ENCODE results near the gene GJA5.

Gene GJA5

DNA sequence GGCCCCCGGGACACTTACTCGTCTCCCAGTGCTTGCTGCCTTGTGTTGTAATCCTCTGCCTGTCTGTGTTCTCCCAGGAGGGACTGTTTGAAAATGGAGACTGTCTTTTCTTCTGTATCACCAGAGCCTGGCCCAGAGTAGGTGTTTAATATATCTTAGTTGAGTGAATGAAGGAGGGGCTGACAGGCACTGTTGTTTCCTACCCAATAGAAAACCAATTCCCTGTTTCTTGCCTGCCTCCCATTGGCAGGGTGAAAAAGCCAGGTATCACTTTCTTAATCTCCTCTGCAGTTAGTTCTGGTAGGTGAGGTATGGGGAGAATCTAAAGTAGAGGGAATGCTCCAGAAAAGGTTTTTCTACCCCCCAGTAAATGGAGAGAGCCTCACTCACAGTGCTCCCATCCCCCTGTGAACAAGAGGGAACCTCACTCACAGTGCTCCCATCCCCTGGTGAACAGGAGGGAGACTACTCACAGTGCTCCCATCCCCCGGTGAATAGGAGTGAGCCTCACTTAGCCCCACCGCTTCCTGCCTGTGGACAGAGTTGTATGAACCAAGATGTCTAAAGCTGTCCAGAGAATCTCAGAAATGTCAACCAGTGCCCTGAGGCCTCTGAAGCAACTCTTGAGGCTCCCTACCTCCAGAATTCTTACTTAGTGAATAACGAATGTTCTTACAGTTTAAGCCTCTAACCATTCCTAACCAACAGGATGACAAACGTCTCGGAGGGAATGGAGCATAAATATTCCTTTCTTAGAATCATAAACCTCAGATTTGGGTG is at the start of gene GJA5:
TSS of gene GJA5 (minus strand) at position 122 of the 780 bp plus-strand sequence. CDS start 1,364 bp downstream, outside the sequence.
- peak within 1 kb of the TSS; percentile 47 for H3K27ac ChIP-seq
- no peak for DNase-seq (ENCODE audit: low read depth, low spot score)

DNA sequence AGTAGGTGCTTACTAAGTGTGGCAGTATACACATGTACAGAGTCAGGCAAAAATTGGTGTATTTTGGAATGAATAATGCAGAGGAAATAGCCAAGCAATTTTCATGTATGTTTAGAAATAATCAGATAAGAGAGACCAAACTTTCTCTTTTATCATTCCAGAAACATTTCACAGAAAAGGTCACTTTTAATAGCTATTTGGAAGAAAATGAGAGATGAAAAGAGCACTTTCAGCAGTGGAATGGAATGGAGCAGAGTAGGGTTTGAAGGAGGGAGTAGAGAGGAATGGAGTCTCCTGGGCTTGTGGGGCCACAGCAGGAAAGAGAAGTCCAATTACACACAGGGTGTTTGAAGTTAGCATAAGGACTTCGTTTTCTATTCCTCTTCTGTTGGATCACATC is 48.8 kb upstream of the GJA5 start:
- DNase-seq (ENCODE audit: low read depth, low spot score), result no peak
- H3K27ac ChIP-seq, result no peak overlapping the region

DNA sequence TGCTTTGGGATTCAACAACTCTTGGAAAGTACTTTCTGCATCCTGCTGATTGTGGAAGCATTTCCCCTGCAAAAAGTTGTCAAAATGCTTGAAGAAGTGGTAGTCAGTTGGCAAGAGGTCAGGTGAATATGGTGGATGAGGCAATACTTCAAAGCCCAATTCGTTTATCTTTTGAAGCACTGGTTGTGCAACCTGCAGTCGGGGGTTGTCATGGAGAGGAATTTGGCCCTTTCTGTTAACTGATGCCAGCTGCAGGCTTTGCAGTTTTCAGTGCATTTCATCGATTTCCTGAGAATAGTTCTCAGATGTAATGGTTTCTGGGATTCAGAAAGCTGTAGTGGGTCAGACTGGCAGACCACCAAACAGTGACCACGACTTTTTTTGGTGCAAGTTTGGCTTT is 47.6 kb upstream of the GJA5 start:
- DNase-seq (ENCODE audit: low read depth, low spot score), result no peak
- H3K27ac ChIP-seq, result no peak overlapping the region

DNA sequence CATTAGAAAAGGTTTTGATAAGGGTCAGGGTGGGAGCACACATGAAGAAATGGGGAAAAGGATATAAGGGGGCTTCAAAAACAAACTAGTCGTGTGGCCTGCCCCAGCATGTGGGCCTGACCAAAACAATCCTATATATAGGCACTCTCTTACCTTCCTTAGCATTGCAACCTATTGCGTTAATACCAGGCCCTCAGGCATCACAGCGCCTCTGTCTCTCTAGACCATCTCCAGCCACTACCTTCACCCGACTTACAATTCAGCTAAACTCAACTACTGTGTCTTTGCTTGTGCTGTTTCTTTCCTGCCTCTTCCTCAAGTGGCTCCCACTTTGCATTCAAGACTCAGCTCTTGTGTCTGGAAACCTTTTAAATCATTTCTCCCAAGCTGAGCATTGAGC is 47.0 kb upstream of the GJA5 start:
- DNase-seq (ENCODE audit: low read depth, low spot score), result no peak
- H3K27ac ChIP-seq, result no peak overlapping the region

DNA sequence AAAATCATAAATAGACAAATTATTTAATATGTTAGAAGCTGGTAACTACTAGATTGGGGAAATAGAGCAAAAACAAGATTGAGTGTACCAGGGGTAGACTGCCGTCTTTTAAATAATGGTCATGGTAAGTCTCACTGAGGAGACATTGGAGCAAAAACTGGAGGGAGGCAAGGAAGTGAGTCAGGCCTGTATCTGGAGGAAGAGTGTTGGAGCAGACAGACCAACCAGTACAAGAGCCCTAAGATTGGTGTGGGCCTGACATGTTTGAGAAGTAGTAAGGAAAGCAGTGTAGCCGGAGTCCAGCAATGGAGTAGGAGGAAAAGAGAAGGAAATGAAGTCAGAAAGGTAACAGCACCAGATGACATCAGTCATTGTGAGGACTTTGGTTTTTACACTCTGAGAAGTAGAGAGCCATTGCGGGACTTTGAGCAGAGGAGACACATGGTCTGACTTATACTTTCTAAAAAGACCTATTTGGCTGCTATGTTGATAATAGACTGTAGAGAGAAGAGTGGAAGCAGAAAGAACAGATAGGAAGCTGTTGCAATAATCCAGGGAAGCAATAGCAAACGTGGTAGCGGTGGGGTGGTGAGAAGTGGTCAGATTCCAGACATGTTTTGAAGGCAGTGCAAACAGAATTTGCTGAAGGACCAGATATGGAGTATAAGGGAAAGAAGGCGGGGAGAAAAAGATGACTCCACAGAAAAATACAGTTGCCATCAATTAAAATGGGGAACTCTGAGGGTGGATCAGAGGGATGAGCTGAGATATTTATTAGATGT is 44.7 kb upstream of the GJA5 start:
- H3K27ac ChIP-seq, result no peak overlapping the region
- DNase-seq (ENCODE audit: low read depth, low spot score), result no peak

DNA sequence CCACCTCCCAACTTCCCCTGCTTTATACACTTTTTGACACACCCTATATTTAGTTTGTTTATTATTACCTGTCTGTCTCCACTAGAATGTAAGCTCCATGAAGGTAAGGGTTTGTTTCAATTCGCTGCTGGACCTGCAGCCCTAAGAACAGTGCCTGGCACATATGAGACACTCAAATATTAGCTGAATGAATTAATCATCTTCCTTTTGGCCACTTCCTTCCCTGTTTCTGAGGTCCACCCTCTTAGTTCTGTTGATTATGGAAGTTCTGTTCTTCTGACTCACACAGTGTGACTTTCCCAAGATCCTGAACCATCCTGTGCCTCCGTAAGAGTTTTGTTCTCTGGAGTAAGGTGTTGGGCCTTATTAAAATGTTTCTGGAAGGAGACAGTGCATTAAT is 40.4 kb upstream of the GJA5 start:
- DNase-seq (ENCODE audit: low read depth, low spot score), result no peak
- H3K27ac ChIP-seq, result no peak overlapping the region

DNA sequence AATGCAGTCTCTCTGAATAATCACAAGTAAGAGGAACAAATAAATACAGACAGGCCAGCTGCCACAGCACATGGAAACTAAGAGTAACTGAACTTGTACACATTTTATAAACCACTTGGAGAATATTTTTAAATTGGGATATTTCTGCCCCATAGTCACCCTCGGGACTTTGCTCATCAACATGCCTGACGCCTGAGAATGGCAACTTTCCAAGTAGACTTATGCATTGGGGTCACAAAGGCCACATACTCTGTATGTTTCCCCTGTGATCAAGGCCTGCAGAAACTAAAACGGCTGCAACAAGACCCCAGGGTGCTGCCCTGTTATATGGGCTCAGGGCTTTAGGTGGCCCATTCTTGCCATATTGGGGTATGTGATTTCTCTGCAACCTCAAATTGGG is 38.3 kb upstream of the GJA5 start:
- DNase-seq (ENCODE audit: low read depth, low spot score), result no peak
- no peak overlapping the region for H3K27ac ChIP-seq

DNA sequence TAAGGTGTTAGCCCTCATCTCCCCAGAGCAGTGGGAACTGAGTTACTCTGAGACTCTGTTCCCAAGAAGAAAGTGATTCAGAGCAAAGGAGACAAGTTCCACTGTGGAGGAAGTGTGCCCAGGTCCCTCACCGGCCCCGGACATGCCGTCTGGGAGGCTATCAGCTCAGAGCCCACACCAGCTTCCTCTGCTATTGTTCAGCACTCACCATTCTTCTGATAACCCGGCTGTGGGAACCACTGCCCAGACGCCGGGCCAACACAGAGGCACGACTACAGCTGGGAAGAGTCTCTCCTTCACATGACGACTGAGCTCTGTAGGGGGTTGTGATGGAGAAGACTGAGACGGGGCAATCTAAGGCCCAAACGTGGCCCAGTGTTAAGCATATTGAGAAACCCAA is 34.2 kb upstream of the GJA5 start:
- no peak overlapping the region for H3K27ac ChIP-seq
- DNase-seq (ENCODE audit: low read depth, low spot score), result no peak

DNA sequence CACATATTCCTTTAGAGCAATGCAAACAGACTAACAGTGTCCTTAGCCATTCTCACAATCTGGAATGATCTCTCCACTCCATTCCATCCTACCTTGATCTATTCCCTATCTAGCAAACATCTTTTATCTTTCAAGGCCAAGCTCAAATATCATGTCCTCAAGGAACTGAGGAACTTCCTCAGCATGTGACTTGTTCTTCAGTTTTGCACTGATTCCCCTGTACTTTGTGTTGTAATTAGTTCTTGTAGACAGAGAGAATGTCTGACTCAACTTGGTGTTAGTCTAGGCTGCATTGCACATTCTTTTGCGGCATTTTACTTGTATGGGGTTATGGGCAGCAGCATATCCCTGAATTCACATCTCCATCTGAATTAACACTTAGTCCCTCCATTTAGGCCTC is 31.5 kb upstream of the GJA5 start:
- H3K27ac ChIP-seq, result no peak overlapping the region
- DNase-seq (ENCODE audit: low read depth, low spot score), result no peak

DNA sequence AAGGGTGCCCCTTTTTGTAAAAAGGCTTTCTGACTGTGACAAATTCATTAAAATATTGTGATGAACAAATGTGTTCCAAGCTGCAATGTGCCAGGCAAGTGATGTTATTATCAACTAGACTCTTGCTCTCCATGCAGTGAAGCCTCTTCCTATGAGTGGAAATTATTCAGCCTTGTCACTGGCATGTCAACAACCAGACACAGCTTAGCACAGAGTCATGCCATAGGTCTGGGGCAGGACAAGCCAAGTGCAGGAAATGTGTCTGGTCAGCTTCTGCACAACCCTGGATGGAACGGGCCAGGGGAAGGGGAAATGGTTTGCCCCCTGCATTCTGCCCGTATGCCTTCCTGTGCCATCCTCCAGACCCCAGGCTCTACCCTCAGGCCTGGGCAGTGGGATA is 27.4 kb upstream of the GJA5 start:
- DNase-seq (ENCODE audit: low read depth, low spot score), result no peak
- H3K27ac ChIP-seq, result no peak overlapping the region

DNA sequence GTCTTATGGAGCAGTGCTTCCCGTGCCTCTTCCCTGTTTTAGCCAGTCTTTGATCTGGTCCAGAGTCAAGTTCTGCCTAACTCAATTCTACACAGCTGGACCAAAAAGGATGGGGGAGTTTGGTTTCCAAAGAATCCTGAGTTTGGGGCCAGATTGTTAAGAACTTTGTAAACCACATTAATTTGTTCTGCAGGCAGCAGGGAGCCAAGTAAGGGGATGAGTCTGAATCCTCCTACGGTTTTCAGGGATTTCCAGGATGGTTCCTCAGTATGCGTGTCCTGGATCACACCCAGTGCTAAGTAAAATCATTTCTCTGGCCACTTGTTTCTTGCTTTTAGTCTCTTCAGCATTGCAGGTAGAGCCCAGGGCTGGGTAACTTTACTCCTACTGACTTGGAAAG is 26.1 kb upstream of the GJA5 start:
- DNase-seq (ENCODE audit: low read depth, low spot score), result no peak
- no peak overlapping the region for H3K27ac ChIP-seq

DNA sequence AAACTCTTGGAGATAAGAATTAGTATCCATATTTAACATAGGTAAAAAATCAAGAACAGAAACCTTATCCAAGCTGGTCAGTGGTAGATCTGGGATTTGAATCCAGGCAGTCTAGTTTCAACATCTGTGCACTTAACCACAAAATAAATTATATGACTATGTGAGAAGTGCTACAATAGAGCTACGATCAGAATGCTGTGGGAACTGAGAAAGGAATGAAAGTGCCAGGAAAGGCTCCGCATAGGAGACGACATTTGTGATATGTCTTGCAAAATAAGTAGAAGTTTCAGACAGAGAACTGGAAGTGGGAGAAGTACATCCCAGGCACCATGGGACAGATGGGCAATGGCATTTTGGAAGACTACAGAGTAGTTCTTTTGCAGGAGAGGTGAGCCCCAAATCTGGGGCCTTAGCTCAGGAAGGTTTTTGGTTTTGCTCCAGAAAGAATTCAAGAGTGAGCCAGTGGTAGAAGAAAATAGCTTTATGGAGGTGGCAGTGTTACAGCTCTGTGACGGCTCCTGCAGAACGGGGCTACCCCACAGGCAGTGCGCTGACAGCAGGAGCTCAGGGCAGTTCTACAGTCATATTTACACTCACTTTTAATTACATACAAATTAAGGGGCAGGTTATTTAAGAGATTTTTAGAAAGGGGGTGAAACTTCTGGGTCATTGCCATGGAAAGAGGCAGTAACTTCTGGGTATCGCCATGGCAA is 25.5 kb upstream of the GJA5 start:
- DNase-seq (ENCODE audit: low read depth, low spot score), result no peak
- no peak overlapping the region for H3K27ac ChIP-seq

DNA sequence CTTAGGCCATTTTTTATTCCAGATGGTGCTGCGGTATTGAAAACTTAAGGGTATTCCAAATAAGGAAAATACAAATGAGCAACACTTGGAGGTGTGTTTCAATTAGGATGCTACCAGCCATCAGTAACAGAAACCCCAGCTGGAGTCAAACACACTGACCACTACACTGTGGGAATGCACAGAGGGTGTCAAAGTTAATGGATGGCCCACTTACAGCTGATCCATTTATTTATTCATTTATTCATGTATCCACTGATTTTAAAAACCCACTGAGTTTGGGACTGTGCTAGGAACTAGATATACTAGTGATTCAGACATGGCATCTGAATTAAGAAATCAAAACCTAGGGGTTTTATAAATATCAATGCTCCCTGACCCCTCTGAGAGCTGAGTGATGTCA is 24.5 kb upstream of the GJA5 start:
- no peak for DNase-seq (ENCODE audit: low read depth, low spot score)
- no peak overlapping the region for H3K27ac ChIP-seq

DNA sequence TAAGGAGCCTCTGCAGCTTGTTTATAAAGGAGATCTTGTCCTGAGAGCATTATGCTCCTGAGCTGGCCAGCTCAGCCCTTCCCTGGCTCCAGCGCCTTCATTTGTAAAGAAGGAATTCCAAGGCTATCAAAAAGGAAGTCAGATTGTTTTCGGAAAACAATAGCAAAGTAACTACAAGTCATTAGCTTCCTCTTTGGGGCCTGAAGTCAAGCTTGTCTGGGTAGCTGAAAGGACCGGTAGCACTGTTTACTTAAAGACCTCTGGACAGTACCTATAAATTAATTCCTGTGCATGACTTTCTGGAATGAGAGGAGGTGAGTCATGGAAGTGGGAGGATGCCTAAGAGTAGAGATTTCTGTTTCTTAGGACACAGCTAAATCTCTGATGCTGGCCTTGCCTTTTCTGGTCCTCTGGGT is 20.7 kb upstream of the GJA5 start:
- no peak overlapping the region for H3K27ac ChIP-seq
- no peak for DNase-seq (ENCODE audit: low read depth, low spot score)

DNA sequence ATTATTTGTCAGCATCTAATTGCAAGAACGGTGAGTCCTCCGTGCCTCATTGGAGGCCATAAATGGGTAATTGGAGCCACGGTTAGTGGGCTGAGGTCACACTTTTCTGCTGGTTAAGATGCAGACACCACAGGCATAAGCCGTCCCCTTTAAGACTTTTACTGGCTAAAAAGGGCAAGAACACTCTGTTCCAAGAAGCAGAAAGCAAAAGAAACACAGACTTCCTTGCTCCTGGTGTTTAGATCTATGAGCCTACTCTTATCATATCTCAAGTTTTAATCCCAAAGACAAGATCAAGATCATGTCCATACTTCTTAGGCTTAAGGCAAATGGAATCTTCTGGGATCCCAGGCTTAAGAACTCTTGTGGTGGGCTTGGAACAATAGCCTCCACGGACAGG is 17.3 kb upstream of the GJA5 start:
- no peak overlapping the region for H3K27ac ChIP-seq
- DNase-seq (ENCODE audit: low read depth, low spot score), result no peak

DNA sequence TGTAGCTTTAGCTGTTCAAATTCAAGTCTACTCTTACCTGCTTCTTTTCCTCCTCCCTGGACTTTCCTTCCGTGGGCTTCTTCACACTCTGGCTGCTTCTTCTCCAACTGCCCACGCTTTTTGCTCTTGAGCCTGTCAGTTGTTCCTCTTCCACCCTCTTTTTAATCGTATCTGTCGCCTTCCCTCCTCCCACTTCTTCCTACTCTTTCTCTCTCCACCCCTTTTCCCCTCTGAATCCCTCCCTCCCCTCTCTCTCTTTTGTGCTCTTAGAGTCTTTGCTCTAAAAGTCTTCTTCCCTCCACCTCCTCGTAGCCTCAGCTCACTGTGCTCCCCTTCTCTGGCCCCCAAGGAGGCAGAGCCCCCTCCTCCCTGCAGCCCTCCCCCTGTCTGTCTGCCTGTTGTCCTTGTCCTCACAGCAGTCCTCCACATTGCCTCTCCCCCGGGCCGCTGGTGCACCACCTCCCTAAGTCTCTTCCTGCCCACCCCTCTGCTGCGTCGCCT is 12.9 kb upstream of the GJA5 start:
- H3K27ac ChIP-seq, result no peak overlapping the region
- DNase-seq (ENCODE audit: low read depth, low spot score), result no peak

DNA sequence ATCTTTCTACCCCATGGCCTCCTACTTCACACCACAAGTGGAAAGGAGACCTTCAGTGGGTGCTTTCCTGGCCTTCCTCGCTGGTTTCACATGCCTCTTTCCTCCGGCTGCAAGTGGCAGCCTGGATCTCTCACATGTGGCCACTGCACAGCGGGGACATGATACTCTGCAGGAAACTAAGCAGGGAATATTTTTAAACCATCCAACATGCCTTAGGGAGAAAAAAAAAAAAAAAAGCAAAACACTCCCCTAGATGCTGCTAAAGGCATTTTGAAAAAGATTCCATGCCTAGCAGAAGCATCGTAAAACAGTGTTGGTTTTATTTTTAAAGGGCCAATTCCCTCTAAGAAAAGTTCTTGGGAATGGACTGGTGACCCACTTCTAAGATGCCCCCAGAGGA is 12.2 kb upstream of the GJA5 start:
- no peak for DNase-seq (ENCODE audit: low read depth, low spot score)
- H3K27ac ChIP-seq, result no peak overlapping the region

DNA sequence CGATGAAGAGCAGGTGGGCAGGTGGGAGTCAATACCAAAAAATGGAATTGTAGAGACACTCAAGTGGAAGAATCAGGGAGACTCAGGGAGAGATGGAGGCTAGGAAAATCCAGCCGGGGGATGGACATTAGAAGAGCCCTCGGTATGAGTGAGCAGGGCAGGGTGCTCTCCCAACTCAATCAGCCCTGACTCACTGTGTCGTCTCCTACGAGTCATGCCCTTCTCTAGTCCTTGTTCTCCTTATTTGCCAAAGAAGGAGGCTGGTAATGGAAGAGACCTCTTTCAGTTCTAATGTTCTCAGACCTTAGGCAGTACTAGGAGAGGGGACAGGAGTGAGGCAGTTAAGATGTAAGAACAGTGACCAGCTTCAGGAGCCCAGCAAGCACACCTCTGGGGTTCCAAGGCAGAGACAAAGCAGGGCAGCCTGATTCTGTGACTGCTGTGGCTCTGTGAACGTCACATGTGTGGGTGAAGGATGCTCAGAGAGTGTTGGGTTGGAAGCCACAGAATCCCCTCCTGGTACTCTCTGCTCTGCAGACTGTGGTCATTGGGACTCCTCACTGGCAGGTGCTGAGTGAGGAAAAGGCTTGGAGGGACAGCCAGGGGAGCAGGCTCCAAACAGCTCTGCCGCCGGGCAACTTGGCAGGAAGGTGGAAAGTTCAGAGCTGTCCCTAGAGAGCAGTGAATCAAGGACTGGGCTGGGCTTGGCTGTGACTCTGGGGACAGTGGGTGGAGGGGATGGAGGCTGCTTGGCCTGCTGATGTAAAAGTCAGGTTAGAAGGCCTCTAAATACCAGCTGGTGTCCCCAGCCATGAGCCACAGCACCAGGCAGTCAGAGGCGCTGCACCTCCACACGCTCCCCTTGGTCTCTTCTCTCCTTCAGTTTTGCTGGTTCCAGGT is 11.1 kb upstream of the GJA5 start:
- no peak for DNase-seq (ENCODE audit: low read depth, low spot score)
- H3K27ac ChIP-seq, result no peak overlapping the region

DNA sequence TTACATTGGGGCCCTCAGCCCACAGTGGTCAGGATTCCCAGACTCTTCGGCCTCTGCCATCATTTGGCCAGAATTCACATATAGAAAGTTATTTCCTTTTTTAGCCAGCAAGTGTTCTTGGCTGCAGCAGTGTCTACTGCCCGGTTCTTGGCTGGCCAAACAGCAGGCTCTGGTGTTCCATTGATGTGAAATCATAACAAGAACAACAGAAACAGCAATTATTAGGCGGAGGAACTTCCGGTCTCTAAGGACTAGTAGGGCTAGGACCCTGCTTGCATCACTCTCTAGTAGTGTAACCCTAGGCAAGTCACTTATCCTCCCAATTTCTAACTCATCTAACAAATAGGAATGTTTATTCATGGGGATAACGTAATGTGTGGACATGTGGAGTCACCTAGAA is 8.7 kb upstream of the GJA5 start:
- DNase-seq (ENCODE audit: low read depth, low spot score), result no peak
- H3K27ac ChIP-seq, result no peak overlapping the region

DNA sequence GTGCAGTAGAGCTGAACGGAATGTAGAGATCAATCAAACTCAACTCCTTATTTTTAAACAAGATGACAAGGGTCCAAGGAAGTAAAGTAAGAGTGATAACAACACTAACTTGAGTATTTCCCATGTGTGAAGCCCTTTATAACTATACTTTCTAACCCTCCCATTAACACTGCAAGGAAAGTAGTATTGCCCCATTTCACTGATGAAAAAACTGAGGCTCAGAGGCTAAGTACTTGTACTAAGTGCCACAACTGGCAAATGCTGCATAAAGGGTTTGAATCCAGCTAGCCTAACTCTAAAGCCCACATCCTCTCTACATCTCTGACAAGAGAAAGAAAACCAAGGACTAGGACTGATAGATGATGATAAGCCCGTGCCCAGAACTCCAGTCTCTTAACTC is 8.2 kb upstream of the GJA5 start:
- H3K27ac ChIP-seq, result no peak overlapping the region
- no peak for DNase-seq (ENCODE audit: low read depth, low spot score)

All from epithelial cell of prostate (primary cell).